Measurements from ENCODE around the gene TLE1. TPM values are rescaled to one million over a fixed set of nuclear protein-coding genes. Genes with fewer than 3 reads are reported as not detected.
A peak's percentile ranks its signal among the peaks of the same experiment; 100 is the strongest.

TLE1 gene
- total RNA-seq, 1 donor from 2014 or later = 16.3 TPM

- Mint-ChIP-seq H3K9me3 (no peaks in the 10 kb centered on the region), H3K36me3 (ENCODE audit: low read depth) (peaks cover 19% of the 10 kb centered on the region), H3K4me1 (peaks cover 83% of the 10 kb centered on the region), H3K4me3 (peak overlapping the region; percentile 12), H3K27ac (no peak overlapping the region), H3K27me3 (no peaks in the 10 kb centered on the region)
- ChIA-PET POLR2A (no interaction called here), CTCF (no interaction called here)
- TF ChIP-seq CTCF (IDR thresholded peaks at IDR 0.05) = no peak
- ATAC-seq (ENCODE audit: low read depth) (no peak), DNase-seq (no peak)
- intact Hi-C loops (cut with micrococcal nuclease) = loop anchor here (1.0 to 5.0 kb wide), 5 partner anchors 8 to 1845 kb away; partner anchors contain the start of gene TLE1
Observed at GRCh38 chr9:81656871-81657337, 32.4 kb downstream of the TLE1 start.

- Mint-ChIP-seq H3K27me3 (no peaks in the 10 kb centered on the region), H3K9me3 (no peaks in the 10 kb centered on the region), H3K4me3 (peak overlapping the region; percentile 78), H3K4me1 (peaks cover 84% of the 10 kb centered on the region), H3K27ac (peak overlapping the region; percentile 97), H3K36me3 (ENCODE audit: low read depth) (peaks cover 21% of the 10 kb centered on the region)
- CTCF ChIA-PET = interaction anchor here (0.9 to 1.0 kb wide), 3 partner anchors 22 to 133 kb away, joined by 3 to 4 read pairs (median 3); no protein-coding TSS in a partner anchor
- intact Hi-C loops (cut with micrococcal nuclease) = loop anchor here (1.0 to 5.0 kb wide), 5 partner anchors 9 to 1844 kb away; partner anchors contain the start of gene TLE1
- DNase-seq = peak; percentile 42
- no peak for TF ChIP-seq CTCF (IDR thresholded peaks at IDR 0.05)
- POLR2A ChIA-PET = interaction anchor here (0.7 to 3.9 kb wide), 13 partner anchors 9 to 126 kb away, joined by 3 to 22 read pairs (median 5); partner anchors contain the start of gene TLE1
- ATAC-seq (ENCODE audit: low read depth) = peak; percentile 89
Observed at GRCh38 chr9:81656004-81656403, 33.3 kb downstream of the TLE1 start.

DNA sequence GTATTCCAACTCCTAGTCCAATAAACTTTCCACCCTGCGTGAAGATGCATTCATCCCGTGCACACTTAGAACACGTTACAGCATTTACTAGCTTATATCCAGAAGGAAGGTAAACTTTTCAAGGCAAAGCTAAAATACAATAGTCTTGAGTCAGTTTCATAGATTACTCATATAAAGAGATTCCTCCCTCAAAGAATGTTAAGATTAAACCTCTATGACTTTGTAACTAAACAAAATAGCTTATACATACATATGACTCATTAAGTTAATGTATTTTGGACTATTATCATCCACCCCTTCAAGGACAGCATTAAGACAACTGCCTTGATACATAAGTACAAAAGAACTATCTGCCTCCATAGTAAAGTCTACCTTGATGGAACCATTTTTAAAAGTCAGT is 36.1 kb downstream of the TLE1 start:
- POLR2A ChIA-PET = interaction anchor here (1.0 to 3.9 kb wide), 4 partner anchors 11 to 123 kb away, joined by 3 to 22 read pairs (median 12); no protein-coding TSS in a partner anchor
- DNase-seq (no peak), ATAC-seq (ENCODE audit: low read depth) (no peak)
- Mint-ChIP-seq H3K27me3 (no peaks in the 10 kb centered on the region), H3K4me1 (peaks cover 73% of the 10 kb centered on the region), H3K27ac (peak overlapping the region; percentile 55), H3K36me3 (ENCODE audit: low read depth) (peaks cover 39% of the 10 kb centered on the region), H3K9me3 (no peaks in the 10 kb centered on the region), H3K4me3 (peak overlapping the region; percentile 24)
- no peak for TF ChIP-seq CTCF (IDR thresholded peaks at IDR 0.05)
- CTCF ChIA-PET = interaction anchor here (1.6 kb wide), 1 partner anchor 953 kb away, joined by 5 read pairs; no protein-coding TSS in a partner anchor
- intact Hi-C loops (cut with micrococcal nuclease) = no loop called here

- Mint-ChIP-seq H3K9me3 (no peaks in the 10 kb centered on the region), H3K27me3 (no peaks in the 10 kb centered on the region), H3K4me1 (peaks cover 70% of the 10 kb centered on the region), H3K27ac (no peak overlapping the region), H3K4me3 (no peak overlapping the region), H3K36me3 (ENCODE audit: low read depth) (peaks cover 39% of the 10 kb centered on the region)
- ATAC-seq (ENCODE audit: low read depth) = no peak
- CTCF ChIA-PET = no interaction called here
- intact Hi-C loops (cut with micrococcal nuclease) = no loop called here
- no peak for TF ChIP-seq CTCF (IDR thresholded peaks at IDR 0.05)
- DNase-seq = no peak
- POLR2A ChIA-PET = no interaction called here
Observed at GRCh38 chr9:81652058-81652687, 37.2 kb downstream of the TLE1 start.

All from activated B cell treated with CpG ODN at 0.5 μM for 24 hours (primary cell).